Measurements from ENCODE around the gene CC2D2B.
"Not testable (repeated sequence)": the region's sequence is repeated elsewhere in the genome, so short reads cannot be mapped to it uniquely, and the experiment has no call there.

CC2D2B gene, protein sequence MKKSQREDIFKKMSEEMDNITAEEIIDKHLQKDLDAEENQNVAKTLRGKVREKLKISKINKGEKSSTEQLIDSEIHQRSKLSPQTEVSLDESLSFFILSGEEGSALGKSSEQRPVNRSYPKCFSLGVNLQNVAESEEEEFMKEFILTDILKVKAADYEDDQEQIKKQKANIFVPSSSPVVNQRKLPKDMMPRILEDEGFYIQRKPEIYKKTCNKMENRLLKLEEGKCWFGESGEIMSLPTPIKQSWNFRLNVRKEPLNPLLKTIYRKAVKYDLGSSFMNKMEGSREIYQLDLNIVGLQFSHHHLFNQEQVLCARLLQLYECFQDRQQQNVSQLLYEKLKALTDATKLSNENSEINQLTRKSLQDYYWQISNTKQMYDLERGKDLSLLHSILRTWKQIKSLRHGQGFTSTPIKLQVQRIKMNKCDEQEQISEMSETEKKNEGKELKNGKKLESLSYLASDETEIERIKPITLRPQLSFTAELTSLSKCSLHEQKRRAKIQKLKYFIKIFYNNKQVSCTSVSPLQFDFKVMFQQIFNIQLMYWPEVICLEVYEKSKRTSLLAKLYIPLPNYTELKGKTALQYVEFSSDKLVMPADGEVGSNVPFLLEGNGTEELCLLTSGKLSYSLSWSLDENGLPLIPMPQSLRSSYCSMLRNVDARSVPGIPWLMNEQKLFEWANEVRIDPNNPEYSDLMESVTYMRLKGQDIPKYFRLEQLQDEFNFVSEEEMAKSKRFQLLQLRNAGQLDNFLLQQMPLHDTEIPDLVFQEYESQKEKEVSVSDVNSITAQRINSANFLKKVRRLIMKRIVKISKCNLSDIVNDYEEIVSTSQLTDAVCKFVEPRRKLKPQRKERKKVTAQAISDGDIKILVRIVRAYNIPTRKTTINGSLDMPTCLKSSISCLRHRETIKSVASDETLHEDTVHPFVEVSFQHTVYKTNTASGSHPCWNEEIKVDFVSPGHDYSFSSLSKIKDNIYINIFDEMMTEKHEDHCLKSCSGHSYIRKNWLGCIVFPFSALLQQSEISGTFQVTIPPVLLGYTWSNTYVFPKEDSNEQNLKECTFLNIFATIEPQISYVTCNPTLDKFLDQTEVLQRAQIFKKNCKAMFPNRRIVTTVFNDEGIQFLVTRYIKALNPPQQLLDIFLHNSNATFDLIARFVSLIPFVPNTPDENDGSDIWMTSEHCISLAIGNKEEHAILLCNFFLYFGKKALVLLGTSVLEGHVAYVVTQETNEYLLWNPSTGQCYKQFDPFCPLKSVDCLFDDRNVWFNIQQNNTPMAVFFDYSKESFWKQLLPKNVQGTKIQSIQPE (N-terminal part only)

DNA sequence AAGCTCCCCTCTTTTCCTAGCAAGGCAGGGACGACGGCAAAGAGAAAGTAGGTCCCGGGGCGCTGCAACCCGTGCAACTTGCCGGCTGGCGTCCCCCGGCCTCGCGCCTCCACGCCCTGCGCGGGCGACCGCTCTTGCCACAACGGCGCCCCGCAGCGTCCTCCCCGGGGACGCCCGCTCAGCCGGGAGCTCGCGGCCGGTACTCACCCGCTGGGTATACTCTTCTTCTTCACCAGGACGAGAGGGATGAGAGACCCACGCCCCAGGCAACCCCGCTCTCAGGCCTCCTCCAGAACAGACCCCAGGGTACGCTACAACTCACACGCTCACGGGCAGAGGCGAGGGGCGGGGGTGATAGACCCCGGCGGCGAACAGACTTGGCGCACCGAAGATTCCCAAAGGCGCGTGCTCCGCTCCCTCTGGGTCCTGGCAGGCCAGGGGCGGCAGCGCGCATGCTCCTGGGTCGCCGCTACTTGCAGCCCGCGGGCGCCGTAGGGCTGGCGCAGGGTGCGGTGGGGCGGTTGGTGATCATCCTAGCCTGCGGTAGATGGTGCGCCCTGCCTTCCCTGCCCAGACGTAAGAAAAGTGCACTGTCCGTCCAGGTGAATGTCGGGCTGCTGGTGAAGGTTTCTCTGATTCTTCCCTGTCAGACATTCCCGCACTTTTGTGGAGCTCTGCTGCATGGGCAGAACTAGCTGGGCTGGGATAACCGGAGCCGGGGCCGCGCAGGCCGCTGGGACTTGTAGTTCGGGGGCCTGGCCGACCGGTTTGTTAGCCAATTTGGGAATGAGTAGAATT lies at the start of gene CC2D2B:
TSS of gene CC2D2B (plus strand) at position 520 of the 798 bp plus-strand sequence. CDS start 3,349 bp downstream, outside the sequence.
- DNase-seq (ENCODE audit: low spot score): peak; percentile 90

GRCh38 chr10:95860166-95860940 lies 47.4 kb upstream of the CC2D2B start:
- DNase-seq (ENCODE audit: low spot score): no peak

- no peak for DNase-seq (ENCODE audit: low spot score)
Observed at GRCh38 chr10:95861386-95861785, 46.4 kb upstream of the CC2D2B start.

- DNase-seq (ENCODE audit: low spot score): peak; percentile 54
Observed at GRCh38 chr10:95864906-95865813, 42.6 kb upstream of the CC2D2B start.

DNA sequence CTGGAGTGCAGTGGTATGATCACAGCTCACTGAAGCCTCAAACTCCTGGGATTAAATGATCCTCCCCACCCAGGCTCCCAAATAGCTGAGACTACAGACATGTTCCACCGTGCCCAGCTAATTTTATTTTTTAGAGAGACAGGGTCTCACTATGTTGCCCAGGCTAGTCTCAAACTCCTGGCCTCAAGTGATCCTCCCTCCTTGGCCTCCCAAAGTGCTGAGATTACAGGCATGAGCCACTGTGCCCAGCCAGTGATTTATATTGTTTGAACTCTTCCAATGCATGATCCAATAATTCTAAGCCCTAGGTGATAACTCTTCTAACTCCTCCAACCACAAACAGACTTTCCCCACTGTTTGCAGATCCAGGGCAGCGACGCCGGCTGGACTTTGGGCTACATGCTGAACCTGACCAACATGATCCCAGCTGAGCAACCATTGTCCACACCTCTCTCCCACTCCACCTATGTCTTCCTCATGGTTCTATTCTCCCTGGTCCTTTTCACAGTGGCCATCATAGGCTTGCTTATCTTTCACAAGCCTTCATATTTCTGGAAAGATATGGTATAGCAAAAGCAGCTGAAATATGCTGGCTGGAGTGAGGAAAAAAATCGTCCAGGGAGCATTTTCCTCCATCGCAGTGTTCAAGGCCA lies 41.8 kb upstream of the CC2D2B start:
- no peak for DNase-seq (ENCODE audit: low spot score)

DNA sequence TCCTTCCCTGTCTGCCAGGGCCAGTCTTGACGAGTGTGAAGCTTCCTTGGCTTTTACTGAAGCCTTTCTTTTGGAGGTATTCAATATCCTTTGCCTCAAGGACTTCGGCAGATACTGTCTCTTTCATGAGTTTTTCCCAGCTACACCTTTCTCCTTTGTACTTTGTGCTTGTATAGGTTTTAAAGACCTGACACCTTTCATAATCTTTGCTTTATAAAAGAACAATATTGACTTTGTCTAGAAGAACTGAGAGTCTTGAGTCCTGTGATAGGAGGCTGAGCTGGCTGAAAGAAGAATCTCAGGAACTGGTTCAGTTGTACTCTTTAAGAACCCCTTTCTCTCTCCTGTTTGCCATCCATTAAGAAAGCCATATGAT lies 41.3 kb upstream of the CC2D2B start:
- DNase-seq (ENCODE audit: low spot score): no peak

DNA sequence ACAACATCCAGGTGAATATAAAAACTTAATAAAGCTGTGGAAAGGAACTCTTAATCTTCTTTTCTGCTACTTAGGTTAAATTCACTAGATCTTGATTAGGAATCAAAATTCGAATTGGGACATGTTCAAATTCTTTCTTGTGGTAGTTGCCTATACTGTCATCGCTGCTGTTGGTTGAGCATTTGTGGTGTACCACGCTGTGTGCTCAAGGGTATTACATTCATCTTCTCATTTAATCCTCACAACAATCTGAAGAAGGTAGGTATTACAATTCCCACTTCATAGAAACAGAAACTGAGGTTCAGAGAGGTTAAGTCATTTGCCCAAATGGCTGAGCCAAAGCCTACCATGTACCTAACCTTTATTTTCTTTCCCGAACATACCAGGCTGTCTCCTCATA lies 39.9 kb upstream of the CC2D2B start:
- no peak for DNase-seq (ENCODE audit: low spot score)

DNA sequence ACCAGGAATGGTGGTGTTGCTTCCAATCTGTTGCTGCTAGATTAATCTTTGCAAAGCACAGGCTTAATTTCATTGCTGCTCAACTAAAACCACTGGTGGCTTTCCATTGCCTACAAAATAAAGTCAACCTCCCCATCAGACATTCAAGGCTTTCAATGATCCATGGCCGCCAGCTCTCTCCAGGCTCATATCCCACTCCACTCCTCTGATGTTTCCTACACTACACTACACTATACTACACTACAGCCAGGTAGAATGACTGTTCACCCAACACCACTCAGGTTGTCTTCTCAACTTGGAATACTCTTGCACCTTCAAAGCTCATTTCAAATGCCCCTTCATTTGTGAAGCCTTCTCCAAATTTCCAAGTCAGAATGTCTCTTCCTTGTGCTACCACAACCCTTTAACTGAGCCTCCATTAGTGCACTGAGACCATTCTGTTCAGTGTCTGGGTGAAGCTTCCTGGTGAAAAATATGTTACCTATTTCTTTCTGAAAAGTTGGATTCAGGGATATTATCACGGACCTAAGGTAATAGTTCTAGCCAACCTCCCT lies 35.5 kb upstream of the CC2D2B start:
- DNase-seq (ENCODE audit: low spot score): no peak

DNA sequence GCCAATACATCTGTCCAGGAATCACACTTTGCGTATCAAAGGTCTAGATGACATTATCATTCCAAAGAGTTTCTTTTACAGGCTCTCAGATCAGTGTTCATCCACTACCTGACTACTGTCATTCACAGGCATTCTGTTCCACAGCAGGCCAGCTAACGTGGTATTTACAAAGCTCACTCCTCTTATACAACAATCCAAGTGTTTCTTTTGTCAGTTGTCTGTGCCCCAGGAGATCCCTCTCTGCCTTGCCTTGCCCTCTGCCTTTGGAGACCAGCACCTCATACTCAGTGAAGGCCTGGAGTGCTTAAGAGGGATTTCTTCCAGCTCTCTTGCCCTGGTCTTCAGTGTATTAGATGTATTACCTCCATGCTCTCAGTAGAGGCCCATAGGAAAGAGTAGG lies 34.6 kb upstream of the CC2D2B start:
- DNase-seq (ENCODE audit: low spot score): no peak

DNA sequence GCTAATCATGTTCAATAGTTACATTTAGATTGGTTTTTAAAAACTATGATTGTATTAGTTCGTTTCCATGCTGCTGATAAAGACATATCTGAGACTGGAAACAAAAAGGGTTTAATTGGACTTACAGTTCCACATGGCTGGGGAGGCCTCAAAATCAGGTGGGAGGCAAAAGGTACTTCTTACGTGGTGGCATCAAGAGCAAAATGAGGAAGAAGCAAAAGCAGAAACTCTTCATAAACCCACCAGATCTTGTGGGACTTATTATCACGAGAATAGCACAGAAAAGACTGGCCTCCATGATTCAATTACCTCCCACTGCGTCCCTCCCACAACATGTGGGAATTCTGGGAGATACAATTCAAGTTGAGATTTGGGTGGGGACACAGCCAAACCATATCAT lies 34.1 kb upstream of the CC2D2B start:
- DNase-seq (ENCODE audit: low spot score): no peak

- DNase-seq (ENCODE audit: low spot score): not testable (repeated sequence)
Observed at GRCh38 chr10:95874783-95875182, 33.0 kb upstream of the CC2D2B start.

DNA sequence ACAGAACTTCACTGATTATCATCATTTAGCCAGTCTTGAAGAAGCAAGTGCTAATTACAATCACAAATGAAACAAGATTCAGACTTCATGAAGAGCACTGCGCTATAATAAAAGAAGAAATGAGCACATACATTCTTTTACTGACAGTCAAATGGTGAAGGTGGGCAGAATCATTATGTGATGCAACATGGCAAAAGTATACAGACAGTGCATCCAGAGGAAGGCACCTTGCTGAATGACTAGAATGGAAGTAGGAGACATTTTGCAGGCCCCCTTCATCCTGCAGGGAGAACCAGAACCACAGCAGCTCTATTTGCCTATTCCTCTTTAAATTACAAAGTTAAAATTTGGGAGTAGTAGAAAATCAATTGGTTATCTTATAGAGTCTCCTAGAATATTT lies 31.0 kb upstream of the CC2D2B start:
- no peak for DNase-seq (ENCODE audit: low spot score)

DNA sequence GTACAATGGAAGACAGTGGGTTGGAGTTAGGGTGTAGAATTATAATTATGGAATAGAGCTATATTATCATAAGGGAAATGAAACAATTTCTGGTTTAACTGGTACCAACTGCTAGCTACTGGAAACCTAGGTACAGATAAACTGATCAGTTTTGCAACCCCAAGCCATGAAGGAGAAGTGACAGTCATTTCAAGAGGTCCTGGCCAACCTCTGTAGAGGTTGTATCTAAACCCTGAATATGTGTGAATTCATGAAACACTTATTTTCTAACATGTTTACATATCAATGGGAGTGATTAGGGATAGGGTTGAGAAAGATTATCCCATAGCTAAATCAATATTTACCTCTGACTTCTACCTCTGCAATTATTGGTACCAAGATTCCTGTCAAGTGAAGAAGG lies 29.9 kb upstream of the CC2D2B start:
- DNase-seq (ENCODE audit: low spot score): no peak

DNA sequence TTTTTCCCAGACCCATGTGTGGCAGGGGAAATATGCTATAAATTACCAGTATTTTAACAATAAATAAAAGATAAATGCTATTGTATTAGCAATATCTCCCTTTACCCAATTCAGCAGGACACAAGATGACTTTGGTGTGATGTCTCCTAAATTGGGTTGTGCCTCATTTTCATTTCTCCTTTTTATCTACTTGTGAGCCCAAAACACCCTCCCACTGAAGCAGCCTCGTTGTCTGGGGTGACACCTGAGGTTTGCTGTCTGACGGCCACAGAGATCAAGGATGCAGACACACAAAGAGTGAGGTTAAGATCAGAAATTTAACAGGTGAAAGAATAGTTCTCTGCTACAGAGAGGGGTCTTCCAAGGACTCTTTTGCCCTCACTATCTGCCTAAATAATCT lies 27.1 kb upstream of the CC2D2B start:
- DNase-seq (ENCODE audit: low spot score): no peak

- DNase-seq (ENCODE audit: low spot score): no peak
Observed at GRCh38 chr10:95881316-95881715, 26.5 kb upstream of the CC2D2B start.

GRCh38 chr10:95889830-95890229 lies 17.9 kb upstream of the CC2D2B start:
- DNase-seq (ENCODE audit: low spot score): no peak

DNA sequence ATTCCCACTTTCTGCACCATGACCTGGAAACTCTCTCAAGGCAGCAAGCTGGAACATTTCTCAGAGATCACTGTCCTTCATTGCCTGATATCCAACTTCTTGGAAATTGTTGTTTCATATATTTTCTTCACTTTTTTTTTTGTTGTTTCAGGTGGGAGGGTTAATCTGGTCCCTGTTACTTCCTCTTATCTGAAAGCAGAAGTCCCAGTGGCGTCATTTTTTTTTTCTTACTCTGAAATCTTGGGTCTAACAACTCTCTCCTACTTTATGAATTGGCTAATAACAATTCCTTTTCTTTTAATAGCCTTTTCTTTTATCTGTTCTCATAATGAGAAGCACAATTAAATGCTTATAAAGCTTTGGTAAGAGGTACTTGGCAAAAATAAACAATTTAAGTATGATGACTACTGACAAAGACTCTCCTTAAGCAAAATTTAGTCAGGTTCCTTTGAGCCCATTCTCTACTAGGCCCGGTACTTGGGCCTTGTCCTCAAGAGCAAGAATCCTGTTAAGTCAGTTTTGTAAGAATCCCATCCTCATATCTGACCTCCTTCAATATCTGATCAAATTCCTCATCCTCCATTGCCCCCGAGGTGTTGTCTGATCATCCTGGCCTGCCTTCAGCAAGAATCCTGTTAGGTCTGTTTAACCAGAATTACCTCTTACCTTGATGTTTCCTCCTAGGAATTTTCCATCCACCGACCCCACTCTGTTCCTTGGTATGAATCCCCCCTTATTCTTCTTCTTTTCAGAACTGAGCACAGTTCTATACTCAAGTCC lies 11.5 kb upstream of the CC2D2B start:
- no peak for DNase-seq (ENCODE audit: low spot score)
